ENCODE measurements around the gene ST8SIA2.

DNA sequence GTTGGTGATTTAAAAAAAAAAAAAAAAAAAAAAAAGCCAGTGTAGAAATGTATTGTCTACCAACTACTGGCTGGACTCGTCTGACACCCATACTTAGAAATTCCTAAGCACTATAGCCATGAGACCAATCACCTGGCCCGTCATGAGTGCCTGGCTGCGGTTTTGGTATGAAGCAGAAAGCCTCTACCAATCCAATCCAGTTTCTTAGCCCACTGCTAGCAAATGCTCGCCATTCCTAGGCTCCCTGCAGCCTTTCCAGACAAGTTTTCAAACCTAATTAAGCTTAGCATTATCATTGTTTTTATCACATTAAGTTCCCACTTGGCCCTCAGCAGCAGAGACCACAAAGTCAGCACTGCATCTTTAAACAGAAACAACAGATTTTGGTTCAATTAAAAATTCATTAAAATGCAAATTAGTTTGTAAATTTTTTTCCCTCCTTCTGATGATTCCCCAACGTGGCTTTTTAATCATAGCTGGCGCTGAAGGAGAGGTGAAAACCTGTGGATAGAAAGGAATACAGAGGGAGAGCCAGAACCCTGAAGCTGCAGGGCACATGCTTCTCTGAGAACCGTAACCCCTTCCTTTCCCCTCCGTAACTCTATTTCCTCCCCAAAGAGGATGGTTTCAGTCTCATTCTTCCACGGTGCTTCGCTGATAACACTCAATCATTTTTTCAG lies 32.2 kb upstream of the ST8SIA2 start:
- TF ChIP-seq, protein P1, sequence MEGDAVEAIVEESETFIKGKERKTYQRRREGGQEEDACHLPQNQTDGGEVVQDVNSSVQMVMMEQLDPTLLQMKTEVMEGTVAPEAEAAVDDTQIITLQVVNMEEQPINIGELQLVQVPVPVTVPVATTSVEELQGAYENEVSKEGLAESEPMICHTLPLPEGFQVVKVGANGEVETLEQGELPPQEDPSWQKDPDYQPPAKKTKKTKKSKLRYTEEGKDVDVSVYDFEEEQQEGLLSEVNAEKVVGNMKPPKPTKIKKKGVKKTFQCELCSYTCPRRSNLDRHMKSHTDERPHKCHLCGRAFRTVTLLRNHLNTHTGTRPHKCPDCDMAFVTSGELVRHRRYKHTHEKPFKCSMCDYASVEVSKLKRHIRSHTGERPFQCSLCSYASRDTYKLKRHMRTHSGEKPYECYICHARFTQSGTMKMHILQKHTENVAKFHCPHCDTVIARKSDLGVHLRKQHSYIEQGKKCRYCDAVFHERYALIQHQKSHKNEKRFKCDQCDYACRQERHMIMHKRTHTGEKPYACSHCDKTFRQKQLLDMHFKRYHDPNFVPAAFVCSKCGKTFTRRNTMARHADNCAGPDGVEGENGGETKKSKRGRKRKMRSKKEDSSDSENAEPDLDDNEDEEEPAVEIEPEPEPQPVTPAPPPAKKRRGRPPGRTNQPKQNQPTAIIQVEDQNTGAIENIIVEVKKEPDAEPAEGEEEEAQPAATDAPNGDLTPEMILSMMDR (conservative IDR thresholded peaks at IDR 0.05), result no peak
- no peak for TF ChIP-seq ZFX (IDR thresholded peaks at IDR 0.05)

All from C4-2B (cell line).